HAP-1 (cell line): ENCODE data around the gene RBPJL.

Experiments
- DNase-seq, 2 experiments: peaks; one replicate each; pipeline ENCODE4 v3.0.0-alpha.2; 2016 to 2020; ENCODE audit warnings: low spot score in 2 of 2
- H3K27me3 ChIP-seq: fragments of 250-450 bp; sonication (Bioruptor Pico); 2 replicates; pipeline ENCODE4 v1.5.1; 2020; ENCODE audit warnings: low read depth, mild to moderate bottlenecking, moderate library complexity
- H3K36me3 ChIP-seq: fragments of 250-450 bp; sonication (Bioruptor Pico); replicated peaks from 2 replicates; pipeline ENCODE4 v1.5.1; 2020; ENCODE audit warnings: mild to moderate bottlenecking
- H3K4me1 ChIP-seq: fragments of 250-450 bp; sonication (Bioruptor Pico); 2 replicates; pipeline ENCODE4 v1.5.1; 2020; ENCODE audit warnings: mild to moderate bottlenecking
- H3K4me3 ChIP-seq: fragments of 250-450 bp; sonication (Bioruptor Pico); 2 replicates; pipeline ENCODE4 v1.5.1; 2020; ENCODE audit warnings: mild to moderate bottlenecking, moderate library complexity
- H3K9me3 ChIP-seq: fragments of 250-450 bp; sonication (Bioruptor Pico); 2 replicates; pipeline ENCODE4 v1.5.1; 2020; ENCODE audit warnings: mild to moderate bottlenecking, moderate library complexity
- in situ Hi-C: fragments of 300-500 bp; cut with MboI; formaldehyde crosslinking; loops from 3 replicates; pipeline ENCODE4 v1.14.3; 2020; ENCODE audit warnings: low sequenced_read_pairs, inconsistent platforms, mixed read lengths

RBPJL gene

DNA sequence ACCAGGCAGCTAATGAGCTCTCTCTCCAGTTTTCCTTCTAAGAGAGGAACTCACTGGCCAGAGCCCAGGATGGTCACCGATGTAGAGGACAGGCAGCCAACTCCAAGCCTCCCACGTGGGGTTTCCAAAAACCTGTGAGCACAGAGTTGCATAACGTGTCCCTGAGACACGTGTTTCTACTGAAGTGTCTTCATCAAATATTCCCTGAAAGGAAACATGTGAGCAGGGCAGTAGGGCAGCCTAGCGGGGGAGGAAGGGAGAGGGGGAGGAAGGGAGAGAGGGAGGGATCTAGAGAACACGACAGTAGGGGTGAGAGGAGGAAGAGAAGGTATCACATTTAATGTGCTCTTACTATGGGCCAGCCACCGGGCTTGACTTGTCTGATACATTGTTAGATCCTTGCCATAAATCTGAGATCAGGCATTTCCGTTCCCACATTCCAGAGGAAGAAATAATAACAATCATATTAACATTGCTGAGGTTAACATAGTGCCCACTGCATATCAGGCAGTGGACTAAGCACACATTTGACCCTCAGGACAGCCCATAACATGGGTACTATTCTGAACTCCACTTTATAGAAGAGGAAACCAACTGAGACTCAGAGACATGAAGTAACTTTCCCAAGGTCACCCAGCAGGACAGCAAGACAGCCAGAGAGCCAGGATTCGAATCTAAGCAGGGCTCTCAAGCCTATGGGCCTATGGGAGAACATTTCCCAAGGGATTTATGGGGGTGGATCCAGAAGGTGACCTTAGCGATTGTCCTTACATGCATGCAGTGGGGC lies 51.8 kb downstream of the RBPJL start:
- Histone ChIP-seq H3K27me3 (no peaks in the 10 kb centered on the region), H3K36me3 (no peaks in the 10 kb centered on the region), H3K4me3 (no peak overlapping the region), H3K4me1 (0 out of 2 replicates have a peak, but pooled peaks cover 2% of the 10 kb centered on the region), H3K9me3 (no peaks in the 10 kb centered on the region)
- in situ Hi-C loops = no loop called here
- no peak for DNase-seq

DNA sequence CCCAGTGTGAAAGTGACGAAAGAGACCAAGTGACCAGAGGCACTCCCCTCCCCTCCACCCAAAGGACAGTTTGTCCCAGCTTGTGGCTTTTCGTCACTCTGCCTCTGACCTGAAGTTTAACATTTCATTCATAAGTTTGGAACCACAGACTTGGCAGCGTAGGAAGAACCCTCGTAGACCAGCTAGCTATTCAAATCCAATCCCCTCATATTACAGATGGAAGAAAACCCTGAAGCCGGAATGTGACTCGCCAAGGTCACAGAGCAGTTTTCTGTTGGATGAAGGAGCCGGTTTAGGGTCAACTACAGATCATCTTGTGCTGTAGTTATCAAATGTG lies 52.4 kb downstream of the RBPJL start:
- in situ Hi-C loops = no loop called here
- Histone ChIP-seq H3K9me3 (no peaks in the 10 kb centered on the region), H3K4me3 (no peak overlapping the region), H3K36me3 (no peaks in the 10 kb centered on the region), H3K4me1 (peaks cover 6% of the 10 kb centered on the region), H3K27me3 (no peaks in the 10 kb centered on the region)
- DNase-seq = no peak

DNA sequence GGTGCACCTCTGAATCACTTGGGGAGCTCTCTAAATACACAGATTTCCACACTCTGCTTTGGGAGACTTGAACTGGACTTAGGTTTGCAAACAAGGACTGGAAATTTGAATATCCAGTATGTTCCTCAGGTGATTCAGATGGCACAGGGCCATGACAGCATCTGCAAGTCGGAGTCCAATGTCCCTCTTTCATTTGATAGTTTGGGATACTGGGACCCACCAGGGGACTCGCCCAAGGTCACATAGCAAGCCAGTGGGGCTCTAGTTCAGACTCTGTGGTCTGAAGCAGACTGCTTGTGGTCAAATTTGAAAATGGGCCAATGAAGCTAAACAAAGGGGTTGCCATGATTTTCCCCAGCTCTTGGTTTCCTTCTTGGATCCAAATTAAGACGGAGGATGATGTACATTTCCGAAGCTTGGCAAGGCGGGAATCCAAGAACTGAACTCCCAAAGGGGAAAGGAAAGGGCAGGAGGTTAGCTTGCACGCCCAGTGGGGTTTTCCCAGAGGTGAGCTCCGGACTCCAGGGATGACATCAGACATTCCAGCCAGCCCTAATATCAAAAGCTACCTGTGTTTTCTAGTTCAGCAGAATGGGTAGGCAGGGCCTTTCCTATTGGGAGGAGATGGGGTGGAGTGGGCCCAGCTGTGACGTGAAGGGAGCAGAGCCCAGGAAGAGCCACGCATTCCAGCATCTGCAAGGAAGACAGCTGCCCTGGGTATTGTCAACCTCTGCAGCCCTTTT lies 52.9 kb downstream of the RBPJL start:
- Histone ChIP-seq H3K4me1 (peaks cover 9% of the 10 kb centered on the region), H3K27me3 (no peaks in the 10 kb centered on the region), H3K9me3 (no peaks in the 10 kb centered on the region), H3K4me3 (no peak overlapping the region), H3K36me3 (no peaks in the 10 kb centered on the region)
- DNase-seq = no peak
- in situ Hi-C loops = no loop called here

DNA sequence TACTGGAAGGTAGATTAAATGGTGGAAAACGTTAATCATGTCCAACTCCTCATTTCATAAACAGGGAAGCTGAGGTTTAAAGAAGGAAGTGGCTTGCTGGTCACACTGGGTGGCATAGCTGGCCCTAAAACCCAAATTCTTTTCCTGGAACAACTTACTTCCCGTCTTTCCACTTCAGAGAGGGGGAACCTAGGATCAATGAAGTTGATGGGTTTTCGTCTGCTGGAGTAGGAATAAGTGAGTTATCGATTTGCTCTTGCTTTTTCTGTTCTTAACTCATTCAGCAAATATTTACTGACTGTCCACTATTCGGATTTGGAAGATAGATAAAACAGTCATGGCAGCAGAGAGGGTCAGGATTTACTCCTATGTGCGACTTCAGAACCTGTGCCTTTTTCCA lies 55.2 kb downstream of the RBPJL start:
- Histone ChIP-seq H3K27me3 (no peaks in the 10 kb centered on the region), H3K4me3 (no peak overlapping the region), H3K9me3 (no peaks in the 10 kb centered on the region), H3K36me3 (no peaks in the 10 kb centered on the region; the same call in 1 of the 2 replicates), H3K4me1 (peaks cover 15% of the 10 kb centered on the region)
- in situ Hi-C loops = no loop called here
- DNase-seq = no peak

DNA sequence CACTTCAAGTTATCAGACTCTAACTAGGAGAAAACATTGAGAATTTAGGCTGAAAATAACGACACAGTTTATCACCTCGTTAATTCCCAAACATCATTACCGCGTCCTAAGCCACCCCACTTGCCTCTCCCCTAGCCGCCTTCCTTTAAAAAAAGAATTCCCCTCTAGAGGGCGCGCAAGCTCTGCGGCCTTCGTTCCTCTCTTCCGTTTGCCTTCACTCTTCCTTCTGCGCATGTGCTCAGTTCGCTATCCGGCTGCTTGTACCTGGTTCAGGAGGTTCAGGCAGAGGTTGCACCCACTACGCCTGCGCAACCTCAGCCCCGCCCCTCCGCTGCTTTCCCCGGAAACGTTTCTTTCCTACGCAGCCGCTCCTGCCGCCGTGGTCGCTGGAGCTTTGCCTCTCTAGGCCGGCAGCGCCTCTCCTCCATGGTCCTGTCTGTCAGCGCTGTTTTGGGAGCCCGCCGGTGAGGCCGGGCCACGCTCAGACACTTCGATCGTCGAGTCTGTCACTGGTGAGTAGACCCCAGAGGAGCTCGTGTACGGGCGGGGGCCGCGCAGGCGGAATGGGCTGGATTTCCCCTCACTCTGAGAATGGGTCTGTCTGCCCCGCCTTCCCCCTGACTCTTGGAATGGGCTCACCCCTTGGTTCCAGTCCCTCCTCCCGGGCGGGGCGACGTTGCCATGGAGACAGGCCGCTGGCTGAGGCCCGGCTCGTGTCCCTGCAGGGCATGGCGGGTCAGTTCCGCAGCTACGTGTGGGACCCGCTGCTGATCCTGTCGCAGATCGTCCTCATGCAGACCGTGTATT lies 56.4 kb downstream of the RBPJL start, which contains the start of gene SYS1:
SYS1 (plus strand) TSS at position 353 of the 807 bp plus-strand sequence; CDS start at position 729, 376 bp downstream.
- Histone ChIP-seq H3K9me3 (no peaks in the 10 kb centered on the region), H3K4me1 (peaks cover 15% of the 10 kb centered on the region), H3K36me3 (peaks cover 3% of the 10 kb centered on the region), H3K27me3 (no peaks in the 10 kb centered on the region), H3K4me3 (peak within 1 kb of the TSS; percentile 77)
- DNase-seq = peak; percentile 95 to 99
- in situ Hi-C loops = no loop called here

DNA sequence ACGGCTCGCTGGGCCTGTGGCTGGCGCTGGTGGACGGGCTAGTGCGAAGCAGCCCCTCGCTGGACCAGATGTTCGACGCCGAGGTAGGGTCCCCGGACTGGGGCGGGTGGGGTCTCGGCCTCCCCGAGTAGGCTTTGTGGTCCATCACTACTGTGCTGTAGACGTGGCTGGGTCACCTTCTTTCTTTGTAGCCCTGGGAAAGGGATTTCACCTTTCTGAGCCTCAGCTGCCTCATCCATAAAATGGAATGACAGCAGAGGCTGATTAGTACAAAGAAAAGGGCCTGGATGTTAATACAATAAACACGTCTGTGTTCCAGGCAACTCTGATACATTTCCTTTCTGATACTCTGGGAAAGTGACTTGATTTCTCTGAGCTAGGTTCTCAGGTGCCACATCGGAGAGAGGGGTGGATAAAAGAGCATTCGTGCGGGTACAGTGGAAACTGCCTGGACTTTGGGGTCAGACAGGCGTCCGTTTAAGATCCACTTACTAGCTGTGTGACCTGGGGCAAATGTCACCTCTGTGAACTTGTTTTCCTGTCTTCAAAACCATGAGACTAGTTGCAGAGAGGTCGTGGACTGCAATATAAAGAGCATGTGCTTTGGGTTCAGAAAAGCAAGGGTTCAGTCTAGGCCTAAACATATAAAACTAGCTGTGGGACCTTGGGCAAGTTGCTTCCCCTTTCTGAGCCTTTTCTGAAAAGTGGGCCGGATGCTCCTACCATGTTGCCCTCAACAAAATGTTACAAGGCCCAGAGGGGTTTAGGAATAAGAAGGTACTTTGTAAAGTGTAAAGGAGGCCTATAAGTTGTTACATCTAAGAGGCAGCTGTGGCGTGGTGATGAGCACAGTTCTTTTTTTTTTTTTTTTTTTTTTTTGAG lies 57.2 kb downstream of the RBPJL start:
- Histone ChIP-seq H3K4me1 (peaks cover 15% of the 10 kb centered on the region), H3K27me3 (no peaks in the 10 kb centered on the region), H3K36me3 (peaks cover 6% of the 10 kb centered on the region), H3K4me3 (peak overlapping the region; percentile 77), H3K9me3 (no peaks in the 10 kb centered on the region)
- in situ Hi-C loops = no loop called here
- DNase-seq = no peak

DNA sequence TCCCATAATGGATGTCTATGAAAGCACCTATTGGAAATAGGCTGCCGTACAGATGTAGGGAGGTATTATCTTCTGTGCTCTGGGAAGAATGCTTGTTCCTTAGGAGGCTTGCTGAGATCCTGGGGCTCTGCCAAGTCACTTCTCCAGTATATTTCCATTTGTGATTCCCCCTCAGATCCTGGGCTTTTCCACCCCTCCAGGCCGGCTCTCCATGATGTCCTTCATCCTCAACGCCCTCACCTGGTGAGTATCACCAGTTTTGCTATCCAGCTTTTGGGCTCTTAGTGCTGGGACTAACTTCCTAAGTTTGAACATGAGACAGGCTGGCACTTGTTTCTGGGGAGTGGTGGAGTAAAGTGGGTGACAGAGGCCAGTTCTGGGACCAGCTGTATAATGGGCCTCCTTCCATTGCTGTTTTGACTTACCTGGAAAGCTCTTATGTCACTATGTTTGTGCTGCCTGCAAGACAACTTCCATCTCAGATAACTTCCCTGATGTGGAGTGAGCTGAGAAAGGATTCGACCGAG lies 58.9 kb downstream of the RBPJL start:
- peaks cover 15% of the 10 kb centered on the region for H3K4me1 ChIP-seq
- no peaks in the 10 kb centered on the region for H3K9me3 ChIP-seq
- no peak overlapping the region for H3K4me3 ChIP-seq
- in situ Hi-C loops = no loop called here
- DNase-seq = peak; percentile 50
- no peaks in the 10 kb centered on the region for H3K27me3 ChIP-seq
- peaks cover 8% of the 10 kb centered on the region for H3K36me3 ChIP-seq

DNA sequence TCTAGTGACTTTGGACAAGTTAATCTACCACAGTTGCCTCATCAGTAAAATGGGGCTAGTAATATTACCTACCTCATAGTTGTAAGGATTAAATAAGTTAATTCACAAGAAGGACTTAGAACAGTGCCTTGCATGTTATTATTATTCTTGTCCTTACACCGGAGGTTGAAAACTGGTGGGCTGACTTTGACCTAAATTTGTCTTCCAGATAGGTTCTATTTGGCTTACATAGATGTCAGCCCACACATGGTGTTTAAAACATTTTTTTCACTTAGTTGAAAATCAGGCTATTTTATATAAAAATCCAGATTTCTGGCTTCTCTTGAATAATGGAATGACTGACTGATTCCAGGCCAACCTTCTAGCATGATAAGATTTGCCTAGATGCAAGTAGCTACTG lies 59.6 kb downstream of the RBPJL start:
- Histone ChIP-seq H3K27me3 (no peaks in the 10 kb centered on the region), H3K4me3 (no peak overlapping the region)
- in situ Hi-C loops = no loop called here

DNA sequence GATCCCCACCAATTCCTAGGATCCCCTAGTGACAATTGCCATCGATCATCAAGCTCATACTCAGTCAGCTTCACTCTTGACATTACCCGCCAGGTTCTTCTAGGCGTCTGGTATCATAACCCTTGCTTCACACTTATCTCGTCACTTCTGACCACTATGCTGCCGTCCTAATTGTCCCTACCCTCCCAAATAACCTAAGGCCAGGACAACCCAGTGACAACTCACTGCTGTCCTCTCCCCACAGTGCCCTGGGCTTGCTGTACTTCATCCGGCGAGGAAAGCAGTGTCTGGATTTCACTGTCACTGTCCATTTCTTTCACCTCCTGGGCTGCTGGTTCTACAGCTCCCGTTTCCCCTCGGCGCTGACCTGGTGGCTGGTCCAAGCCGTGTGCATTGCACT lies 60.0 kb downstream of the RBPJL start:
- H3K4me3 ChIP-seq = no peak overlapping the region
- in situ Hi-C loops = no loop called here
- peaks cover 15% of the 10 kb centered on the region for H3K4me1 ChIP-seq

More for the DNA sequence above, 59.6 kb downstream of the RBPJL start:
- Histone ChIP-seq H3K36me3 (peaks cover 8% of the 10 kb centered on the region), H3K9me3 (no peaks in the 10 kb centered on the region), H3K4me1 (peaks cover 15% of the 10 kb centered on the region)
- DNase-seq = no peak

DNA sequence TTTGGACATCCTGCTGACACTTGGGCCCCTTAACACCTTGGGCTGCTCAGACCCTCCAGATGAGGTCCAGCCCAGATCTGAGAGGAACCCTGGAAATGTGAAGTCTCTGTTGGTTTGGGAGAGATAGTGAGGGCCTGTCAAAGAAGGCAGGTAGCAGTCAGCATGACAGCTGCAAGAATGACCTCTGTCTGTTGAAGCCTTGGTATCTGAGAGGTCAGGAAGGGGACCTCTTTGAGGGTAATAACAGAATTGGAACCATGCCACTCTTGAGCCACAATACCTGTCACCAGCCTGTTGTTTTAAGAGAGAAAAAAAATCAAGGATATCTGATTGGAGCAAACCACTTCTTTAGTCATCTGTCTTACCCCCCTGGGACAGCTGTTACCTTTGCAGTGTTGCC lies 60.5 kb downstream of the RBPJL start:
- no peak for DNase-seq
- H3K4me3 ChIP-seq = no peak overlapping the region
- in situ Hi-C loops = no loop called here
- no peaks in the 10 kb centered on the region for H3K27me3 ChIP-seq
- peaks cover 15% of the 10 kb centered on the region for H3K4me1 ChIP-seq
- no peaks in the 10 kb centered on the region for H3K9me3 ChIP-seq
- H3K36me3 ChIP-seq = peaks cover 8% of the 10 kb centered on the region

More for the DNA sequence above, 60.0 kb downstream of the RBPJL start:
- Histone ChIP-seq H3K9me3 (no peaks in the 10 kb centered on the region), H3K27me3 (no peaks in the 10 kb centered on the region), H3K36me3 (peaks cover 8% of the 10 kb centered on the region)
- no peak for DNase-seq
